ENCODE measurements around the gene THBS2.

DNA sequence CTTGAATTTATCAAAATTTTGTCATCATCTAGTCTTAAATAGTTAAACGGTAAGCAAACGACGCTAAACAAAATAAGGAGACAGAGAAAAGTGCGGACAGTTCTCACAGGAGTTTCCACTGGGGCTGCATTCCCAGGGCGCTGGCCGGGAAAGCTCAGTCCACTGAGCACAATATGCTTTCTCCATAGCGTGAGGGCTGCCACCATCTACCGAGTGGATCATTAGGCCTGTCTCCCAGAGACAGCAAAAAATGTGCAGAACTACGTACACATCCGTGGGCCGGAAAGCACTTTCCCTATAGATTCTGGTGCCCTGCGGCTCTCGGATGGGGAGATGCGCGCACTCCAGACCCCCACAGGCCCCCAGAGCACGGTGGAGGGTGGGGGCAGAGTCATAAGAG lies 84.9 kb downstream of the THBS2 start:
- TF ChIP-seq, protein P1, sequence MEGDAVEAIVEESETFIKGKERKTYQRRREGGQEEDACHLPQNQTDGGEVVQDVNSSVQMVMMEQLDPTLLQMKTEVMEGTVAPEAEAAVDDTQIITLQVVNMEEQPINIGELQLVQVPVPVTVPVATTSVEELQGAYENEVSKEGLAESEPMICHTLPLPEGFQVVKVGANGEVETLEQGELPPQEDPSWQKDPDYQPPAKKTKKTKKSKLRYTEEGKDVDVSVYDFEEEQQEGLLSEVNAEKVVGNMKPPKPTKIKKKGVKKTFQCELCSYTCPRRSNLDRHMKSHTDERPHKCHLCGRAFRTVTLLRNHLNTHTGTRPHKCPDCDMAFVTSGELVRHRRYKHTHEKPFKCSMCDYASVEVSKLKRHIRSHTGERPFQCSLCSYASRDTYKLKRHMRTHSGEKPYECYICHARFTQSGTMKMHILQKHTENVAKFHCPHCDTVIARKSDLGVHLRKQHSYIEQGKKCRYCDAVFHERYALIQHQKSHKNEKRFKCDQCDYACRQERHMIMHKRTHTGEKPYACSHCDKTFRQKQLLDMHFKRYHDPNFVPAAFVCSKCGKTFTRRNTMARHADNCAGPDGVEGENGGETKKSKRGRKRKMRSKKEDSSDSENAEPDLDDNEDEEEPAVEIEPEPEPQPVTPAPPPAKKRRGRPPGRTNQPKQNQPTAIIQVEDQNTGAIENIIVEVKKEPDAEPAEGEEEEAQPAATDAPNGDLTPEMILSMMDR (IDR thresholded peaks at IDR 0.05; ENCODE audit: low read length): no peak
- no peak for TF ChIP-seq EZH2 (optimal IDR thresholded peaks at IDR 0.05; ENCODE audit: low read depth, low read length)
